GM19238 (cell line): ENCODE results near the gene CEP72.
A peak's percentile ranks its signal among the peaks of the same experiment; 100 is the strongest.
"Not testable (repeated sequence)": the region's sequence is repeated elsewhere in the genome, so short reads cannot be mapped to it uniquely, and the experiment has no call there.

Experiments
- DNase-seq: peaks from one replicate; pipeline ENCODE4 v3.0.0; 2011; ENCODE audit warnings: low spot score; ENCODE audit not compliant: insufficient read length

The CEP72 gene

GRCh38 chr5:598564-598890 is 13.6 kb upstream of the CEP72 start:
- DNase-seq, result no peak

DNA sequence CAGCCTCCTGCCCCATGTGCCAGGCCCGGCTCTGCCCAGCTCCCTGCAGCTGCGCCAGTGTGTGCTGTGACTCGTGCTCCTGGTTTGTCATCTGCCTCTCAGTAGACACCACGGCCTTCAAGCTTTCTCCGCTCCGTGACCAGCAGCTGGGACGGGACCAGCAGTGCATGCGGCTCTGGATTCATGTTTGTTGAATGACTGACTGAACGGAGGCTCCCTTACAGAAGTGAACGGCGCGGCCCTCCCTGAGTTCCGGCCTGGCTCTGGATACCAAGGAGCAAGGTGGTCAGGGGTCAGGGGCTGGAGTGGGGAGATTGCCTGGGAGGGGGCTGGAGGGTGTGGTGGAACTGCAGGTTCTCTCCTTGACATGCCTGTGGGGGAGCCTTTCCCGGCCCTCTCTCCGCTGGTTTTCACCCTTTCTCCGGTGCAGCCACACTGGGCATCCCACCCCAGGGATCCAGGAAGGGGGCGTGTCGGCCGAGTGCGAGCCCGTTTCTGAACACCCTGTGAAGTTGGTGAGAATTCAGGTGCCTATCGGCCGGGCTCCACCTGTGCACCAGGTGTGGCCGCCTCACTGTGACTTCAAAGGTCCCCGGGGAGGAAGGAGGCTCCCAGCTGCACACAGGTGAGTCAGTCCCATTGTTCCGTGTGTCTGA is 11.1 kb upstream of the CEP72 start:
- no peak for DNase-seq

DNA sequence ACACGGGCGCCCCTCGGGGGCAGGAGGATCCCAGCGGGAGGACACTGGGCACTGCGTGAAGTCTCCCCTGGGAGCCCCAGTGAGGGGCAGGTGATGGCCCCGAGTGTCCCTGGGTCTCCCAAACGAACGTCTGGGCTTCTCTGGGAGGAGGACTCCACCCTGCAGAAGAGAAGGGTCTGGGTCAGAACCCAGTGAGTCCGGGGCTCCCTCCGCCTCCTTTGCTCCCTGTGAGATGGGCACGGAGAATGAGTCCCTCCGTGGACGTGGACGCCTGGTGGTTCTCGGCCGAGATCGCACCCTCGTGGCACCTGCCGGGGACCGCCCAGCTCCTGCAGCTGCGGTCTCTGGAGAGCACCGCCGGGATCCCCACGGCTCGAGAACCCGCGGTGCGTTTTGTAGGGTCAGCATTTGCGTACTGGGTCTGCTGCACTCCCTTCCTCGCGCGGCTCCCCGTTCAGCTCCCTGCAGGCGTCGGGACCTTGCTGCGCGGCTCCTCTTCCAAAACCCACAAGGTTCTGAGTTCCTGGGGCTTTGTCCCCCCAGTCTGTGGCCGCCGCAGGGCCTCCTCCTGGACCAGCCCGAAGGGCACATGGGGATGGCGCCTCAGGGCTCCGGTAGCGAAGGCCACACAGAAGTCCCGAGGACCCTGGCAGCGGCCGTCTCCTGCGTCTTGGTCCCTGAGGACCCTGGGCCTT is 10.2 kb upstream of the CEP72 start:
- DNase-seq, result no peak

GRCh38 chr5:602466-603035 is 9.6 kb upstream of the CEP72 start:
- no peak for DNase-seq

DNA sequence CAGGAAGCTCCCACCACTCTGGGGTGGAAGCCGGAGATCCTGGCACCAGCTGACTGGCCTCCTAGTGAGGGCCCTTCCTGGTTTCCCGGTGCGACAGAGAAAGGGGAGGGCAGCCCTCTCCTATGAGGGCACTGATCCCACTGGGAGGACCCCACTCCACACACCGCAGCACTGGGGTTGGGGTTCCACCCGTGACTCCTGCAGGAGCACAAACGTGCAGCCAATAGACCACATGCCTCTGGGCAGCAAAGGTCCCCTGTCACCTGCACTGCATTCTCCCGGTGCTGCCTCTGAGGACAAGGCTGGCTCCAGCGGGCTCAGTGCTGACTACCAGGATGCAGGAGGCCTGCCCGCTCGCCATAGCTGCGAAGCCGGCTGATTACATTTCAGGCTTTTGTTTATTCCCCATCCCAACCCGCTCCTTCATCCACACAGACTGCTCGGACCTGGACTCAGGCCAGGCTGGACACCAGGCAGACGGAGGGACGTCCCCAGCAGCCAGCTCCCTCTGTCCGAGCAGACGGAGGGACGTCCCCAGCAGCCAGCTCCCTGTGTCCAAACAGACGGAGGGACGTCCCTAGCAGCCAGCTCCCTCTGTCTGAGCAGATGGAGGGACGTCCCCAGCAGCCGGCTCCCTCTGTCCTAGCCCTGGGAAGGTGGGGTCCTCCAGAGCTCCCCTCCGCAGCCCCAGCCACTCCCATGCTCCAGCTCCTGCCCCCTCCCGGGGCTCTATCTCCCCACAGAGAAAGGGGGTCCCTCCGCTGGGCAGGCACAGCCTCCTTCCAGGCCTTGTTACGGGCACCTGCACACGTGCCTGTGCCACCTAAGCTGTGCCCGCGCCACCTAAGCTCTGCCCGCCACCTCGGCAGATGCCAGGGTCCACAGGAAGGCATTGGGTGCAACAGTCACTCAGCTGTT is 8.8 kb upstream of the CEP72 start:
- DNase-seq, result no peak

GRCh38 chr5:604391-604831 is 7.7 kb upstream of the CEP72 start:
- DNase-seq, result no peak

DNA sequence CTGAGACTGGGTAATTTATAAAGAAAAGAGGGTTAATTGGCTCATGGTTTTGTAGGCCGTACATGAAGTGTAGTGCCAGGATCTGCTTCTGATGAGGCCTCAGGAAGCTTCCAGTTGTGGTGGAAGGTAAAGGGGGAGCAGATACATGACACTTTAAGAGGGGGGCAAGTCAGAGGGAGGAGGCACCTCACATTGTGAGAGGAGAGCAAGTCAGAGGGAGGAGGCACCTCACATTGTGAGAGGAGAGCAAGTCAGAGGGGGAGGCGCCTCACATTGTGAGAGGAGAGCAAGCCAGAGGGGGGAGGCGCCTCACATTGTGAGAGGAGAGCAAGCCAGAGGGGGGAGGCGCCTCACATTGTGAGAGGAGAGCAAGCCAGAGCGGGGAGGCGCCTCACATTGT is 7.0 kb upstream of the CEP72 start:
- not testable (repeated sequence) for DNase-seq

- DNase-seq, result no peak
Measured at GRCh38 chr5:606061-606460, 6.1 kb upstream of the CEP72 start.

- DNase-seq, result no peak
Measured at GRCh38 chr5:606526-607399, 5.4 kb upstream of the CEP72 start.

DNA sequence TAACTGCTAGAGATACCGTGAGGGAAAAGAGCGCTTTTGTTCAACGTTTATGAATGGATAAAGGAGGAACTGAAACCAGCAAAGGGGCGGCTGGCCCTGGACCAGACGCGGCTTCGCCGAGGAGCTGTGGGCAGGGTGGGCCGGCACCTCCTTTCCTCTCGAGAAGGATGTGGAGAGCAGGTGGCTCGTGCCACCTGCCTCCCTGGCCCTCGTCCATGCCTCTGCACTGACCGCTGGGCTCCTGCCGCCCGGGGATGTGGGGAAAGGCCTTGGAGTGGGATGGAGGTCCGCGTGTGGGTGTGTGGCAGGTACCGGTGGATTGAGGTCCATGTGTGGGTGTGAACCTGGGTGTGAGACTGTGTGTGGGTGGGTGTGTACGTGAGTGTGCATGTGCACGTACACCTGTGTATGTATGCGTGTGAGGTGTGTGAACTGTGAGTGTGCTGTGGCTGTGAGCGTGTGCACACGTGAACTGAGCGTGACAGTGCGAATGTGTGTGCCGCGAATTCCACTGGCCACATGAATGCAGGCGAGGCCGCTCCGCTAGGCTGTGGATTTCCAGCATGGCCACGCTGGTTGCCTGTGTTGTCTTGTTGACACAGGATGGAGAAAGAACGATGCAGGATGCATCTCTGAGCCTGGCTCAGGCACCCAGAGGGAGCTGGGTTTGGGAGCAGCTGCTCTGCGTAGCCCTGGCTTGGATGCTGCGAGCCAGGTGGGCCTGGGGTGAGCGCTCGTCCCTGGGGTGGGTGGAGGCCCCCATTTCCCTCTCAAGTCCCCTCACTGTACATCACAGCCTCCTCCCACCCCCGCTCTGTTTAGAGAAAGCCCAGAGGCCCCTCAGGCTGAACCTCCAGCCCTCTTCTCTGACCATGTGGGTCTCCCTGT is 4.4 kb upstream of the CEP72 start:
- DNase-seq, result peak; percentile 23

- no peak for DNase-seq
Measured at GRCh38 chr5:608429-609370, 3.4 kb upstream of the CEP72 start.

GRCh38 chr5:609506-609905 is 2.6 kb upstream of the CEP72 start:
- DNase-seq, result no peak

DNA sequence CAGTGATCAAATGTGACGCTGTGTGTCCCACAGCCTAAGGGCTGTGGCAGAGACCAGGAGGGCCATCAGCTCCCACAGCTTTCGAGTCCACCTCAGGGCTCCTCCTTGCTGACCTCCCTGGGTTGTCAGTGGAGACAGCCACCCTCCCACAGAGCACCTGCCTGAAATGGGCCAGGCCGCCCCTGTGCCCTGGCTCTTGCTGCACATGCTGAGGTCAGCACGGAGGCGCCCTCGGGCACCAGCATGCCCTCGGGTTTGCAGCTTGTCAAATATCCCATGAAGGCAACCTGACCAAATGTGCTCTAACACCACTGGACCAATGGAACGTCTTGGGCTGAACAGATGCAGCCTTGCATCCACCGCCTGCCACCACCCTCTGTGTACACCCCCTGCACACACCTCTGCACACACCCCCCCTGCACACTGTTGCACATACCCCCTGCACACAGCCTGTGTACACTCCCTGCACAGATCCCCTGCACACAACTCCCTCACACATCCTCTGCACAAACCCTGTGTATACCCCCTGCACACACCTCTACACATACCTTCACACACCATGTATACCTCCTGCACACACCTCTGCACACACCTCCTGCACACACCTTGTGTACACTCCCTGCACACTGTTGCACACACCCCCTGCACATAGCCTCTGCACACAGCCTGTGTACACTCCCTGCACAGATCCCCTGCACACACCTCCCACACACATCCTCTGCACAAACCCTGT is 2.0 kb upstream of the CEP72 start:
- no peak for DNase-seq

GRCh38 chr5:610744-611730 is 1.1 kb upstream of the CEP72 start:
- DNase-seq, result no peak

GRCh38 chr5:612498-613424 is 621 bp downstream of the CEP72 start:
- peak; percentile 20 for DNase-seq
